ENCODE data around the gene KCNMB1. TPM values are rescaled to one million over a fixed set of nuclear protein-coding genes. Genes with fewer than 3 reads are reported as not detected.

Gene KCNMB1
- total and polyA plus RNA-seq, 2 donors (not counting 1 experiment from before 2014, with no cell fraction given): not detected

DNA sequence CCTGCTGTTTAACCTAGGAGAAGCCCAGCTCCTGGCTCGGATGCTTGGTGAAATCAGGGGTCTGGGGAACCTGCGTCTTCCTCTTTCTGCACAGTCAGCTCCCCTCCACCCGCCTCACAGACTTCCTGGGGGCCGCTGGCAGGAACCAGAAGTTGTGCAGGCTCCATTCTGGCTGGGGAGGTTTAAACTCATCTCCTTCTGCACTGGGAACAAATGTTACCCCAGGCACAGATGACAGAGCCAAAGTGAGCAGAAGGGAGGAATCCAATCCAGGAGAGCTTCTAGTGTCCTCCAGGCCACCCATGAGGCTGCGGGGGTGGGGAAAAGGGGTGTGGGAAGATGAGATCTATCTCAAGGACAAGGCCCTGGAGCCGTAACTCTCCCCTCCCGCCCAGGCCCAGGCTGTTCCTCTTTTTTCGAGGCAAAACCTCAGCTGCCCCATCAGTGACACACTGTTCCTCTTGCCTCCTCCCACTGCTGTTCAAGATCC is 31.2 kb downstream of the KCNMB1 start:
- no peaks in the 10 kb centered on the region for H3K36me3 ChIP-seq (ENCODE audit: control insufficient read depth, insufficient read depth, low read length)
- no peaks in the 10 kb centered on the region for H4K20me1 ChIP-seq (ENCODE audit: control insufficient read depth, extremely low read depth, insufficient read depth, low read length)
- TF ChIP-seq EZH2 (IDR thresholded peaks at IDR 0.05; ENCODE audit: low read length, missing control alignments): no peak
- TF ChIP-seq, protein P1, sequence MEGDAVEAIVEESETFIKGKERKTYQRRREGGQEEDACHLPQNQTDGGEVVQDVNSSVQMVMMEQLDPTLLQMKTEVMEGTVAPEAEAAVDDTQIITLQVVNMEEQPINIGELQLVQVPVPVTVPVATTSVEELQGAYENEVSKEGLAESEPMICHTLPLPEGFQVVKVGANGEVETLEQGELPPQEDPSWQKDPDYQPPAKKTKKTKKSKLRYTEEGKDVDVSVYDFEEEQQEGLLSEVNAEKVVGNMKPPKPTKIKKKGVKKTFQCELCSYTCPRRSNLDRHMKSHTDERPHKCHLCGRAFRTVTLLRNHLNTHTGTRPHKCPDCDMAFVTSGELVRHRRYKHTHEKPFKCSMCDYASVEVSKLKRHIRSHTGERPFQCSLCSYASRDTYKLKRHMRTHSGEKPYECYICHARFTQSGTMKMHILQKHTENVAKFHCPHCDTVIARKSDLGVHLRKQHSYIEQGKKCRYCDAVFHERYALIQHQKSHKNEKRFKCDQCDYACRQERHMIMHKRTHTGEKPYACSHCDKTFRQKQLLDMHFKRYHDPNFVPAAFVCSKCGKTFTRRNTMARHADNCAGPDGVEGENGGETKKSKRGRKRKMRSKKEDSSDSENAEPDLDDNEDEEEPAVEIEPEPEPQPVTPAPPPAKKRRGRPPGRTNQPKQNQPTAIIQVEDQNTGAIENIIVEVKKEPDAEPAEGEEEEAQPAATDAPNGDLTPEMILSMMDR (conservative IDR thresholded peaks at IDR 0.05 in 1 of 2, IDR thresholded peaks at IDR 0.05 in 1 of 2; ENCODE audit: low read depth in 1 of 2, low read length in 2 of 2): no peak
- no peak overlapping the region for H2AFZ ChIP-seq (ENCODE audit: low read length)
- no peak overlapping the region for H3K9ac ChIP-seq (ENCODE audit: insufficient read depth, low read length)
- H3K79me2 ChIP-seq (ENCODE audit: control insufficient read depth, insufficient read depth, low read length): no peaks in the 10 kb centered on the region
- no peak overlapping the region for H3K27ac ChIP-seq (ENCODE audit: insufficient read depth, low read length)
- H3K4me3 ChIP-seq (replicated peaks in 1 of 4; ENCODE audit: control extremely low read depth in 1 of 4, insufficient read depth in 1 of 4, low read depth in 3 of 4, low read length in 4 of 4): no peak overlapping the region
- no peaks in the 10 kb centered on the region for H3K4me1 ChIP-seq (ENCODE audit: control insufficient read depth, extremely low read depth, insufficient read depth, low read length)
- no peak overlapping the region for H3K4me2 ChIP-seq (ENCODE audit: extremely low read depth, insufficient read depth, low read length)
- no peaks in the 10 kb centered on the region for H3K9me3 ChIP-seq (ENCODE audit: control insufficient read depth, insufficient read depth, low read depth, low read length)
- H3K27me3 ChIP-seq (ENCODE audit: control insufficient read depth, insufficient read depth, low read length): no peaks in the 10 kb centered on the region
- no peak for DNase-seq (ENCODE audit: low read depth in 2 of 2)

DNA sequence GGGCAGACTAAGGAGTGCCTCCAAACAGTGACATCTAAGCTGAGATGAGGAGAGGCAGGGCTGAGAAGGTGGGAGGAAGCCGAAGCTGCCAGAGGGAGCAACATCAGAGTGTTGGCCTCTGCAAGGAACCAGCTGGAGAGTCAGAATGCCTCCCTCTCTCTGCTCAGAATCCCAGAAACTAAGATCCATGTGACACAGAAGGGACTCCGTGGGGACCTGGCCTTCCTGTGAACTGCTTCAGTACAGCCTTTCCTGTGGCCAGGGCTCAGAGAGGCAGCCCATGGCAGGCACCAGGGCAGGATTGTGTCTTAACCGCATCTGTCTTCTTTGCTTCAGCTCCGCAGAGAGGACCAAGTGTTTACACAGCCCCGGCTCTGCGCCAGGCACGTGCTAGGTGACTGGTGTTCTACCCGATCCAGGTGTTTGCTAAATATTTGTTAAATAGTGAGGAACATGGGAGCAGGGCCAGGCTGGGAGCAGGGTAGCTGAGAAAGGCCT is 33.5 kb downstream of the KCNMB1 start:
- no peak overlapping the region for H2AFZ ChIP-seq (ENCODE audit: low read length)
- H3K36me3 ChIP-seq (ENCODE audit: control insufficient read depth, insufficient read depth, low read length): no peaks in the 10 kb centered on the region
- H3K9ac ChIP-seq (ENCODE audit: insufficient read depth, low read length): no peak overlapping the region
- H3K4me3 ChIP-seq (replicated peaks in 1 of 4; ENCODE audit: control extremely low read depth in 1 of 4, insufficient read depth in 1 of 4, low read depth in 3 of 4, low read length in 4 of 4): no peak overlapping the region
- TF ChIP-seq EZH2 (IDR thresholded peaks at IDR 0.05; ENCODE audit: low read length, missing control alignments): no peak
- TF ChIP-seq, protein P1 (conservative IDR thresholded peaks at IDR 0.05 in 1 of 2, IDR thresholded peaks at IDR 0.05 in 1 of 2; ENCODE audit: low read depth in 1 of 2, low read length in 2 of 2): no peak
- no peak for DNase-seq (ENCODE audit: low read depth in 2 of 2)
- H3K9me3 ChIP-seq (ENCODE audit: control insufficient read depth, insufficient read depth, low read depth, low read length): no peaks in the 10 kb centered on the region
- no peak overlapping the region for H3K27ac ChIP-seq (ENCODE audit: insufficient read depth, low read length)
- H3K4me1 ChIP-seq (ENCODE audit: control insufficient read depth, extremely low read depth, insufficient read depth, low read length): no peaks in the 10 kb centered on the region
- H3K79me2 ChIP-seq (ENCODE audit: control insufficient read depth, insufficient read depth, low read length): no peaks in the 10 kb centered on the region
- no peaks in the 10 kb centered on the region for H4K20me1 ChIP-seq (ENCODE audit: control insufficient read depth, extremely low read depth, insufficient read depth, low read length)
- H3K4me2 ChIP-seq (ENCODE audit: extremely low read depth, insufficient read depth, low read length): no peak overlapping the region
- H3K27me3 ChIP-seq (ENCODE audit: control insufficient read depth, insufficient read depth, low read length): no peaks in the 10 kb centered on the region

DNA sequence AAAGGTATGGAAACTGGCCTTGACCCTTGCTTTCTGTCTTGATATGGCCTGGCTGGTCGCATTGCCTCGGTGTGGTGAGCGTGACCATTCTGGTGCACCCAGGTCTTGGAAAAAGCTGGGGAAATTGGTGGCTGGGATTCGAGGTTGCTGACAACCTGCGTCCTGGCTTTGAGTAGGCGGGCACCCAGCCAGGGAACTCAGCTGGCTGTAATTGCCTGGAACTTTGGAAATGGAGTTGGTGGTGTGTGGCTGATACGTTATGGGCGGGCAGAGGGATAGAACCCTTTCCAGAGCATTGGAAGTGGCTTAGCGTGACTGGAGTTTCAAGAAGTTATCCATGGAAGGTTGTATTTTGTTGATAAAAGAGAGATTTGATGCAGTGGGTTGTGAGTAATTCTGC is 35.2 kb downstream of the KCNMB1 start:
- H2AFZ ChIP-seq (ENCODE audit: low read length): no peak overlapping the region
- H3K4me1 ChIP-seq (ENCODE audit: control insufficient read depth, extremely low read depth, insufficient read depth, low read length): no peaks in the 10 kb centered on the region
- H3K9ac ChIP-seq (ENCODE audit: insufficient read depth, low read length): no peak overlapping the region
- no peak for TF ChIP-seq EZH2 (IDR thresholded peaks at IDR 0.05; ENCODE audit: low read length, missing control alignments)
- TF ChIP-seq, protein P1 (conservative IDR thresholded peaks at IDR 0.05 in 1 of 2, IDR thresholded peaks at IDR 0.05 in 1 of 2; ENCODE audit: low read depth in 1 of 2, low read length in 2 of 2): no peak
- H3K9me3 ChIP-seq (ENCODE audit: control insufficient read depth, insufficient read depth, low read depth, low read length): no peaks in the 10 kb centered on the region
- H3K4me3 ChIP-seq (replicated peaks in 1 of 4; ENCODE audit: control extremely low read depth in 1 of 4, insufficient read depth in 1 of 4, low read depth in 3 of 4, low read length in 4 of 4): no peak overlapping the region
- no peaks in the 10 kb centered on the region for H3K36me3 ChIP-seq (ENCODE audit: control insufficient read depth, insufficient read depth, low read length)
- no peak for DNase-seq (ENCODE audit: low read depth in 2 of 2)
- no peaks in the 10 kb centered on the region for H3K79me2 ChIP-seq (ENCODE audit: control insufficient read depth, insufficient read depth, low read length)
- no peak overlapping the region for H3K27ac ChIP-seq (ENCODE audit: insufficient read depth, low read length)
- no peaks in the 10 kb centered on the region for H4K20me1 ChIP-seq (ENCODE audit: control insufficient read depth, extremely low read depth, insufficient read depth, low read length)
- no peak overlapping the region for H3K4me2 ChIP-seq (ENCODE audit: extremely low read depth, insufficient read depth, low read length)
- H3K27me3 ChIP-seq (ENCODE audit: control insufficient read depth, insufficient read depth, low read length): no peaks in the 10 kb centered on the region
